RPMI8226 (cell line): Measurements from ENCODE around the gene RNF121.

Source experiments
- DNase-seq: peaks from one replicate; pipeline ENCODE4 v3.0.0-alpha.2; 2015

Gene RNF121

DNA sequence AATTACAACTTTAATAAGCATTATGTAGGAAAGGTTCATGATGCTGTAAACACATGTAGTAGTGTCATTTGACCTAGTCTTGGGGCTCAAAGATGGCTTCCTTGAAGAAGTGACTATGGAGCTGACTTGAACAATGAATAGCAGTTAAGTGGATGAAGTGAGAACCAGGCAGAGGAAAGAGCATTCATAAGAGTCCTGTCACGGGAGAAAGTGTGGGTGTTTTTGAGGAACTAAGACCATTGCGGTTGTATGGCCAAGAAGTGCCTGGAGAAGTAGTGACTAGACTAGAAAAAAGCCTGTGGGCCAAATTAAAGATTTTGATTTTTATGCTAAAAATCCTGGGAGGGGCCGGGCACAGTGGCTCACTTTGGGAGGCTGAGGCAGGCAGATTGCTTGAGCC is 62.6 kb downstream of the RNF121 start:
- DNase-seq: no peak

DNA sequence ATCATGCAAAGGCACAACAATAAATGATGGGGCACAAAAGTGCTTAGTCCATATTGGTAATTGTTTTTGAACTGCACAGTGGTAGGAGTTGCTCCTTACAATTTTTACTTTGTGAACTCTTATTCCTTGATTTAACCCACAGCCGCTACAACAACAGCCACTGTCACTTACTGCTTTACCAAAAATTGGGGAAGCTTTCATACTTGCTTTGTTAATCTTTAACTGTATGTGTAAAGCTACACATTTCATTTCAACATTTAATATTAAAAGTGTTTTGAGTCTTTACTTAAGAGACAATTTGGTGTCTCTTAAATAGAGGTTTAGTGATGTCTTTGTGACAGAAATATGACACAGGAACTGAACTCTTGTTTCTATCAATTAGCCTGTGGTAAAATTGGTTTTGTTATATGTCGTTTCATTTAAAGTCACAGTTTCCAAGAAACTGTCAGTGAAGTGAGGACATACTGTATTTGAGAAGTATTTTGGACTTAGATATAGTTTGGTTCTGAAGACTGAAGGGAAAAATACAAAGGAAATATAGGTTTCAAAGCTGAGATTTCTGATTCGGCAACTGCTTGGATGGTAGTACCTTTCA is 63.4 kb downstream of the RNF121 start:
- no peak for DNase-seq

GRCh38 chr11:71994786-71995185 is 65.9 kb downstream of the RNF121 start:
- no peak for DNase-seq

DNA sequence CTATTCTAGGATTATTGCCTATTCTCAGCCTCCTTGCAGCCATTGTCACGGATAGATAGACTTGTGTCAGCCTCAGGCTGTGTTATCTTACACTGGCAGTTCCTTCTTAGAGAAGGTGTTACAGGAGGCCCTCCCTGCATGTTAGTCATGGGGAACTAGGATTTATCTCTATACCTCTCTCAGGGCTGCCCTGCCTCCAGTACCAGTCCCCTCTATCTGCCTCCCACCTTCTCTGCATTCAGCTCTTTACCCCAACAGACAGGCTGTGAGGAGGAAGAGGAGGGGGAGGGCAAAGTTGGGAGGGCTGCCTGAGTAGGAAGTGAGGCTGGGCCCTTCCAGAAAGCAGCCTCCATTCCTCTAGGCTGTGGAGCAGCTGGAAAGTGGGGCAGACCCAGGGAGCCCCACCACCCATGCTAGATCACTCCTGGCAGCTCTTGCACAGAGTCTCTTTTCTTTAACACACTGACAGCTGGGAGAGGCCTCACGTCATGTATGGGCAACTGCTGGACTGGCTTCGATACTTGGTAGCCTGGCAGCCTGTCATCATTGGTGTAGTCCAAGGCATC is 67.0 kb downstream of the RNF121 start:
- DNase-seq: no peak

GRCh38 chr11:71996517-71996916 is 67.7 kb downstream of the RNF121 start:
- DNase-seq: no peak

GRCh38 chr11:71996946-71997345 is 68.1 kb downstream of the RNF121 start:
- no peak for DNase-seq

- DNase-seq: no peak
These were observed 68.7 kb downstream of the RNF121 start for GRCh38 chr11:71997594-71997993.

DNA sequence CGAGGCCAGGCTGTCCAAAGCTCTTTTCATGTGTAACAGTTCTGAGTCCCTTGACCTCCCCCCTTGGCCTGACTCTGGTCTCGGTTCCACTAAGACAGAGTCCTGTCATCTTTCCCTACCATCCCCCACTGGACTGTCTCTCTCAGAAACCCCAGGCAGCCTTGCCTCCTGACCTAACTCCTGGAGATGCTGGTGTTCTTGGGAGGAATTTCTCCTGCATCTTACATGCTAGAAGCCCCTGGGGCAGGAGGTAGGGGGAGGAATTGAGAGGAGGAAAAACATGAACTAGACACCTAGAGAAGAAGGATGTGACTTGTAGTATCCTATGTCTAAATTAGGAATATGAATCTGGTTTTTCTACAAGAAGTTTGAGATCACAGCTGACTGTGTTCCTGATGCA is 69.2 kb downstream of the RNF121 start:
- no peak for DNase-seq

DNA sequence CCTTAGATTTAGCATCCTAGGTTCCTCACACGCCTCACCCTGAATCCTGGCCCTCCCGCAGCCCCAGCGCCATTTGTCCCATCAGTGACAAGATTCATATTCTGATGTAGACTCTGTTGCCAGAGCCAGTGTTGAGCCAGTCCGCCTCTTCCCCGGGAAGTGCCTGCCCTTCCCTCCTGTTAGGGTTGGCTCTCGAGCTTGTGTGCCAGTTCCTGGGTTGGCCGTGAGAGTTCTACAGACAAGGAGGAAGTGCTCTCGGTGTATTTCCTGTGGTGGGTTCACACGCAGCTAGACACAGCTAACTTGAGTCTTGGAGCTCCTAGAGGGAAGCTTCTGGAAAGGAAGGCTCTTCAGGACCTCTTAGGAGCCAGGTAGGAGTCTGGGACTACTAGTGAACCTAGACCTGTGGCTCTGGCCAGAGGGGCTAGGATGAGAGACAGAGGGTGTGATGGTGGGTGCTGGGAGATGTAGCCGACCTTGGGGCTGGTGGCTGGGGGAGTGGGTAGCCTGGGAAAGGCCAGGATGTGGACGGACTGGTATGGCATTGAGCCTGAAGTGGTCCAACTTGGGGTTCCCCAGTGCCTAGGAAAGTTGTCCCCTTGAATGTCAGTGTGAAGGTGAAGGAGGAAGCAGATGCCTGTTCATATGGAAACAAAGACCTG is 69.9 kb downstream of the RNF121 start, which contains the start of gene IL18BP:
Gene IL18BP, plus strand, starts transcription at position 261 of the 662 bp plus-strand sequence. CDS start 1,076 bp downstream, outside the sequence.
- no peak for DNase-seq

DNA sequence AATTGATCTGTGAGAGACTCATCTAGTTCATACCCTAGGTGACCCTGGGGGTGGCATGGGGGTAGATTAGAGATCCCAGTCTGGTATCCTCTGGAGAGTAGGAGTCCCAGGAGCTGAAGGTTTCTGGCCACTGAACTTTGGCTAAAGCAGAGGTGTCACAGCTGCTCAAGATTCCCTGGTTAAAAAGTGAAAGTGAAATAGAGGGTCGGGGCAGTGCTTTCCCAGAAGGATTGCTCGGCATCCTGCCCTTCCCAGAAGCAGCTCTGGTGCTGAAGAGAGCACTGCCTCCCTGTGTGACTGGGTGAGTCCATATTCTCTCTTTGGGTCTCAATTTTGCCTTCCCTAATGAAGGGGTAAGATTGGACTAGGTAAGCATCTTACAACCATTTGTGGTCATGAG is 70.5 kb downstream of the RNF121 start:
- DNase-seq: no peak

DNA sequence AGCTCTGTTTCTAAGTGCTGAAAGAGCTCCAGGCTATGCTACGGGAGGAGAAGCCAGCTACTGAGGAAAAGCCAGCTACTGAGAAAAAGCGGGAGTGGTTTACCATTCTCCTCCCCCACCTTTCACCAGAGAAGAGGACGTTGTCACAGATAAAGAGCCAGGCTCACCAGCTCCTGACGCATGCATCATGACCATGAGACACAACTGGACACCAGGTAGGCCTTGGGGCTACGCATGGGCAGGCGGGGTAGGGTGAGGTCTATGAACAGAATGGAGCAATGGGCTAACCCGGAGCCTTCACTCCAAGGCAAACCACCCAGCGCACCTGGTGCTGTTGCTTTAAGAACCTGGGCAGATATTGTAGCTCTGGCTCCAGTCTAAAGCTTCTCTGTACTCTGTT is 71.0 kb downstream of the RNF121 start:
- DNase-seq: no peak

DNA sequence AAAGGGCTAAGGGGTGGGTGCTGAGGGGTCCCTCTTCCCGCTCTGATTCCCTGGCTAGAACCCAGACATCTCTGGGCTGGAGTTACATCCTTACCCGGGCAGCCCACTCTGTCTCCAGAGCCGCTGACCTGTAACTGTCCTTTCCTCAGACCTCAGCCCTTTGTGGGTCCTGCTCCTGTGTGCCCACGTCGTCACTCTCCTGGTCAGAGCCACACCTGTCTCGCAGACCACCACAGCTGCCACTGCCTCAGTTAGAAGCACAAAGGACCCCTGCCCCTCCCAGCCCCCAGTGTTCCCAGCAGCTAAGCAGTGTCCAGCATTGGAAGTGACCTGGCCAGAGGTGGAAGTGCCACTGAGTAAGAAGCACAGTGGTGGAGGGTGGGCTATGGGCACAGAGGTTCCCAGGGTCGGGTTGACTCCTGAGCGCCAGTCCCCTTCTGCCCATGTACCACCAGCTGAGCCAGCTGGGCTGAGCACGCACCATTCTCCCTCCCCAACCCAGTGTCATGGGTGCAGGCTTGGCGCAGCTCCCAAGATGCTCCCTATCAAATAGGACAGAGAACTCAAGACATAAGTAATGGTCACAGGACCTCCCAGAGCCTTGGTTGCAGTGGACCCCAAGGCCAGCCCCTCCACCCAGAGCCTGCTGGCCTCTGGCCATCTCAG is 71.5 kb downstream of the RNF121 start:
- no peak for DNase-seq

DNA sequence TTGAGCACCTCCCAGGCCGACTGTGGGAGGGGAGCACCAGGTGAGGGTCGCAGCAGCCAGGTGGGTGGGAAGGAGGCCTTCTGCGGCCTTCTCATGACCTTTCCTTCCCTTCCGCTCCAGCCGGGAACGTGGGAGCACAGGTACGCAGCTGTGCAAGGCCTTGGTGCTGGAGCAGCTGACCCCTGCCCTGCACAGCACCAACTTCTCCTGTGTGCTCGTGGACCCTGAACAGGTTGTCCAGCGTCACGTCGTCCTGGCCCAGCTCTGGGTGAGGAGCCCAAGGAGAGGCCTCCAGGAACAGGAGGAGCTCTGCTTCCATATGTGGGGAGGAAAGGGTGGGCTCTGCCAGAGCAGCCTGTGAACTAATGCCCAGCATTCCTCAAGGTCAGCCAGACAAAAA is 72.4 kb downstream of the RNF121 start:
- DNase-seq: no peak

- no peak for DNase-seq
These were observed 73.2 kb downstream of the RNF121 start for GRCh38 chr11:72001834-72002591.

DNA sequence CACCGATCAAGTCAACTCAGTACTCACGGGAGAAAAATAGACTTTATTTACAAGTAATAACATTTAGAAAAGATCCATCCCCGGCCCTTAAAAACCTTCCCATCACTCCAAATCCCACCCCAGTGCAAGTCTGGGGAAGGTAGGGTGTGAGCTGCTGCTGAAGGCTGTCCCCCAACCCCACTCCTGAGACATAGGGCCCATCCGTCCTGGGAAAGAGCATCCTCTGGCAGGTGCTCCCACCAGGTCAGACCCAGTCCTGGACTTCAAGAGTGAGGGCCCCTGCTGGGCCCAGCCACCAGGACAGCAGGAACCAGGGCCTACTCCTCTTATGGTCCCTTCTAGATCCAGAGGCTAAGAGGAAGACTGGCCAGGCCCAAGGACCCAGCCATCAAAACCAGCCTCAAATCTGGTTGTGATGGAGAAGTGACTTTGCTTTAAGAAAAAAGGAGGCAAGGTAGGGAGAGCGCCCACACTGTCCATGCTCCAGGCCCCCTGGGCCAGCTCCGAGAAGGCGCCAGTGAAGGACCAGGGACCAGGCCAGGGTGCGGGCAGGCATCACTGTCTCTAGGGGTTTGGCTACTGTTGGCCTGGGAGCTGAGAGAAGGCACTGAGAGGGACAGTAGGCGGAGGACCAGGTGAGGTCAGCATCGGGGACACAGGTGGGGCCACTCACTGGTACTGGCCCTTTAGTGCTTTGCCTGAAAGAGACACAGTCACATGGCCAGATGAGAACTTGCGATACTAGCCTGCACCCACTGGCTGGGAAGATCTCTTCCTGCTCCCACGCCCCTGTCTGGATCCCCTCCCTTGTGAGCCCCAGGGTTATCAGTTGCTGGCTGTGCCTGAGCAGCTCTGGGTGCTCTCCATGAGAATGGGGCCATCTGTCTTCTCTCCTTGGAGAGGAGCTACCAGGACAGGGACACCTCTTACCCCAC is 74.3 kb downstream of the RNF121 start:
- no peak for DNase-seq

DNA sequence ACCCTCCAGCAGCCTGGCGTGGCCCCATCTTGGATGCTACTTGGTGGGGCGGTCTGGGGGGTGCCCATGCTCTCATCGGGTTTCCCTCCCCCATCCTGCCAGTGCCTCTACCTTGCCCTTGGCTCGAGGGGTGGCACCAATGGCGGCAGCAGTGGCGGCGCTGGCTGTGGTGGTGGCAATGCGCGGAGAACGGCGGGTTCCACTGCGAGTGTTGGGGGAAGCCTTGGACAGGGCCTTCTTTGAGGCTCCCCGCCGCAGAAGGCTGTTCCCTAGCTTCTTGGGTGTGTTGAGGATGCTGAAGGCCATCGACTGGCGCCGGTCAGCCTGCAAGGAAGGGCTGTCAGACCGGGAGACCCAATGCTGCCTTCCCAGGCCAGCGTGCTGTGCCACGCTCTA is 74.9 kb downstream of the RNF121 start:
- DNase-seq: no peak

- no peak for DNase-seq
These were observed 75.9 kb downstream of the RNF121 start for GRCh38 chr11:72004515-72005346.

DNA sequence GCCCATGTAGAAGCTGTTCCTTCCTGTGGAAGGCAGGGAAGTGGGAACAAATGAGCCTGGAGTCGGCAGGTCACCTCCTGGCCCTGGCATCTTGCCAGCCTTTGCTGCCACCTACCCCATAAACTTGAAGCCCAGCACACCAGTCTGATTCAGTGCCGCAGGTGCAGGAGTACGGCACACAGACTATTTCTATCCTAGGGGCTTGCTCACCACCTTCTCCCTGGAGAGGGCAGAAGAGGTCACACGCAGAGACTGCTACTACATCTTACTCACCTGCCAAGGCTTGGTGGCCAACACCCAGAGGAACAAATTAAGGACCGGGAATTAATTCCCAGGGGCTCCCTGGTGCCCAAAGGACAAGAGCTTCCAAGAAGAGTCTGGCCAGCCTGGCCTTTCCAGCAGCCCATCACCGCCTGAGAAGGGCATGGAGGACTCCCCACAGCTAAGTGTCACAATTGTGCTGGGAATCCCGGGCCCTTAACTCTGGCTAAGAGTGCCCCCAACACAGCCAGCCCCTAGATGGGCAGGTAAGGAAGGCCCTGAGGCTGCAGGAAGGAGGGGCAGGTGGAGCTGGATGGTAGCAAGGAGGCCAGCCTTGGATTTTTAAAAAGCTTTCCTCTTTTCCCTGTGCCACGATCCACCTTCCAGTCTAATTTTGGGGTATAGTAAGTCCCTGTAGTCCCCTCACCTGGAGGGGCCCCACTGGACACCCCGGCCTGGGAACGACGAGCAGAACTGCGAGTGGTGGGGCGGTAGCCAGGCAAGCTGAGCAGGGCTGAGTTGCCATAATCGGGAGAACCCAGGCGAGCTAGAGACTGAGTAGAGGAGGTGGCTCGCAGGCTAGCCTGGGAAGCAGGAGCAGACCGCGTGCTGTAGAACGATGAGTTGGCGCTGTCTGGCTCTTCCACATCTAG is 76.8 kb downstream of the RNF121 start:
- no peak for DNase-seq

GRCh38 chr11:72006309-72007088 is 77.7 kb downstream of the RNF121 start:
- DNase-seq: no peak
